Activated CD8-positive, alpha-beta T cell treated with anti-CD3 and anti-CD28 coated beads, Interleukin-2, amount 10 ng/mL, durations not matched to agents 7 days and 5 days (primary cell): ENCODE results near the gene TGFBI. TPM values are rescaled to one million over a fixed set of nuclear protein-coding genes. Genes with fewer than 3 reads are reported as not detected.

ENCODE experiments used
- total RNA-seq, 2 experiments: library from RNA; stranded (reverse); gene quantifications; one replicate each; pipeline ENCODE4 v1.2.3, GENCODE V29; 2021

The TGFBI gene
- total RNA-seq, 2 experiments from 2014 or later: not detected

Other genes with a start within 250 kb of the TGFBI start
- gene SLC25A48, start 194.3 kb upstream of the TGFBI start, total RNA-seq: not detected
- not detected for gene IL9, start 133.1 kb upstream of the TGFBI start, total RNA-seq
- not detected for gene LECT2, start 74.0 kb upstream of the TGFBI start, total RNA-seq
- gene SMAD5, start 103.9 kb downstream of the TGFBI start, total RNA-seq: 10 to 100 TPM; 19.0 to 19.5 TPM
- gene SMIM32, start 164.2 kb downstream of the TGFBI start, total RNA-seq: not detected